ENCODE measurements around the gene CAPN14. TPM values are rescaled to one million over a fixed set of nuclear protein-coding genes. Genes with fewer than 3 reads are reported as not detected.
A peak's percentile ranks its signal among the peaks of the same experiment; 100 is the strongest.

CAPN14 gene

GRCh38 chr2:31125918-31126695 is 91.2 kb downstream of the CAPN14 start:
- Histone ChIP-seq H3K36me3 (replicated peaks in 1 of 2; ENCODE audit: control insufficient read depth in 2 of 2, insufficient read depth in 2 of 2, low read length in 2 of 2) (no peaks in the 10 kb centered on the region), H3K4ac (ENCODE audit: low read length) (no peak overlapping the region), H4K8ac (ENCODE audit: low read depth, low read length) (no peak overlapping the region), H3K4me2 (ENCODE audit: insufficient read depth, low read length, poor library complexity, severe bottlenecking) (no peak overlapping the region), H2BK12ac (ENCODE audit: low read length) (no peak overlapping the region), H3K23ac (ENCODE audit: low read depth, low read length, poor library complexity) (no peak overlapping the region), H3K79me1 (ENCODE audit: low read depth, low read length) (no peaks in the 10 kb centered on the region), H3K27me3 (ENCODE audit: control insufficient read depth in 3 of 3, insufficient read depth in 3 of 3, low read depth in 1 of 3, low read length in 3 of 3) (peaks cover 0 to 7% (median 0%) of the 10 kb centered on the region in 3 experiments), H2AK5ac (ENCODE audit: low read depth, low read length) (no peak overlapping the region), H2AFZ (ENCODE audit: low read length) (no peak overlapping the region), H4K91ac (ENCODE audit: low read depth, low read length, poor library complexity) (no peak overlapping the region), H3K9ac (ENCODE audit: low read depth, low read length, poor library complexity) (no peak overlapping the region), H3K9me3 (replicated peaks in 1 of 2; ENCODE audit: control insufficient read depth in 2 of 2, insufficient read depth in 1 of 2, low read depth in 1 of 2, low read length in 2 of 2) (no peaks in the 10 kb centered on the region), H3K27ac (replicated peaks; ENCODE audit: low read length) (no peak overlapping the region), H3K4me1 (ENCODE audit: control insufficient read depth in 2 of 2, insufficient read depth in 1 of 2, low read depth in 1 of 2, low read length in 2 of 2) (peaks cover 4 to 5% of the 10 kb centered on the region in 2 donors), H2BK5ac (ENCODE audit: low read length) (no peak overlapping the region), H3K18ac (ENCODE audit: low read length) (no peak overlapping the region), H2BK15ac (ENCODE audit: low read length) (no peak overlapping the region), H2BK120ac (ENCODE audit: low read depth, low read length) (no peak overlapping the region), H3K4me3 (ENCODE audit: low read length in 2 of 2) (no peak overlapping the region), H3K14ac (ENCODE audit: low read length) (no peak overlapping the region)
- DNase-seq (ENCODE audit: low spot score): no peak
- WGBS, 2 donors (ENCODE audit: extremely low coverage in 2 of 2, insufficient read length in 2 of 2, insufficient replicate concordance in 1 of 2): no CpG with 5 or more reads among the region's 6 CpGs

GRCh38 chr2:31124904-31125303 is 92.4 kb downstream of the CAPN14 start:
- Histone ChIP-seq H3K36me3 (replicated peaks in 1 of 2; ENCODE audit: control insufficient read depth in 2 of 2, insufficient read depth in 2 of 2, low read length in 2 of 2) (no peaks in the 10 kb centered on the region), H3K18ac (ENCODE audit: low read length) (peak overlapping the region; percentile 1), H3K4me1 (ENCODE audit: control insufficient read depth in 2 of 2, insufficient read depth in 1 of 2, low read depth in 1 of 2, low read length in 2 of 2) (peaks cover under 1% of the 10 kb centered on the region in 2 donors), H4K8ac (ENCODE audit: low read depth, low read length) (no peak overlapping the region), H2BK15ac (ENCODE audit: low read length) (no peak overlapping the region), H2BK12ac (ENCODE audit: low read length) (no peak overlapping the region), H2BK5ac (ENCODE audit: low read length) (no peak overlapping the region), H3K27ac (replicated peaks; ENCODE audit: low read length) (no peak overlapping the region), H3K4ac (ENCODE audit: low read length) (no peak overlapping the region), H3K4me2 (ENCODE audit: insufficient read depth, low read length, poor library complexity, severe bottlenecking) (no peak overlapping the region), H2BK120ac (ENCODE audit: low read depth, low read length) (no peak overlapping the region), H3K4me3 (ENCODE audit: low read length in 2 of 2) (no peak overlapping the region), H3K14ac (ENCODE audit: low read length) (peak overlapping the region; percentile 15), H3K9ac (ENCODE audit: low read depth, low read length, poor library complexity) (no peak overlapping the region), H3K79me1 (ENCODE audit: low read depth, low read length) (no peaks in the 10 kb centered on the region), H4K91ac (ENCODE audit: low read depth, low read length, poor library complexity) (no peak overlapping the region), H2AFZ (ENCODE audit: low read length) (no peak overlapping the region), H2AK5ac (ENCODE audit: low read depth, low read length) (no peak overlapping the region), H3K23ac (ENCODE audit: low read depth, low read length, poor library complexity) (no peak overlapping the region), H3K9me3 (replicated peaks in 1 of 2; ENCODE audit: control insufficient read depth in 2 of 2, insufficient read depth in 1 of 2, low read depth in 1 of 2, low read length in 2 of 2) (no peaks in the 10 kb centered on the region), H3K27me3 (ENCODE audit: control insufficient read depth in 3 of 3, insufficient read depth in 3 of 3, low read depth in 1 of 3, low read length in 3 of 3) (peaks cover 0 to 7% (median 0%) of the 10 kb centered on the region in 3 experiments)
- no CpG with 5 or more reads among the region's 4 CpGs for WGBS, 2 donors (ENCODE audit: extremely low coverage in 2 of 2, insufficient read length in 2 of 2, insufficient replicate concordance in 1 of 2)
- DNase-seq (ENCODE audit: low spot score): no peak

Small RNA genes within 50 kb of the gene (small RNA-seq; reads per million reads assigned to genes)
- not detected for gene RNA5SP90 (ENCODE audit: insufficient read depth)
